ENCODE results near the gene SCYL1. TPM values are rescaled to one million over a fixed set of nuclear protein-coding genes. Genes with fewer than 3 reads are reported as not detected.

Gene SCYL1
- total RNA-seq, 1 donor = 109 TPM

- H3K27me3 ChIP-seq (ENCODE audit: insufficient read depth, low read length) = no peaks in the 10 kb centered on the region
These were observed 13.5 kb downstream of the SCYL1 start for GRCh38 chr11:65538232-65538914.

GRCh38 chr11:65538915-65539743, 14.2 kb downstream of the SCYL1 start:
- no peak overlapping the region for H3K4me2 ChIP-seq (ENCODE audit: insufficient read depth, low read length)
- peaks cover 65% of the 10 kb centered on the region for H3K36me3 ChIP-seq (ENCODE audit: insufficient read depth, low read length)

More at GRCh38 chr11:65538232-65538914, 13.5 kb downstream of the SCYL1 start:
- peaks cover 63% of the 10 kb centered on the region for H3K36me3 ChIP-seq (ENCODE audit: insufficient read depth, low read length)
- H3K4me2 ChIP-seq (ENCODE audit: insufficient read depth, low read length) = no peak overlapping the region
- H3K4me3 ChIP-seq (ENCODE audit: insufficient read depth, low read length) = no peak overlapping the region
- no peak overlapping the region for H3K27ac ChIP-seq (ENCODE audit: low read depth, low read length)
- H2AFZ ChIP-seq (ENCODE audit: low read length) = no peak overlapping the region
- peaks cover 9% of the 10 kb centered on the region for H3K4me1 ChIP-seq (ENCODE audit: insufficient read depth, low read length)
- H4K20me1 ChIP-seq (ENCODE audit: insufficient read depth, low read length) = peaks cover 29% of the 10 kb centered on the region
- H3K79me2 ChIP-seq (ENCODE audit: insufficient read depth, low read length) = no peaks in the 10 kb centered on the region
- TF ChIP-seq CTCF (IDR thresholded peaks at IDR 0.05; ENCODE audit: extremely low read depth, low read depth, low read length) = no peak
- DNase-seq (ENCODE audit: insufficient read length, low spot score, missing footprints) = peak; percentile 90
- H3K9me3 ChIP-seq (ENCODE audit: low read depth, low read length) = no peaks in the 10 kb centered on the region

GRCh38 chr11:65539744-65540289, 14.9 kb downstream of the SCYL1 start:
- H4K20me1 ChIP-seq (ENCODE audit: insufficient read depth, low read length) = peaks cover 22% of the 10 kb centered on the region
- H3K4me2 ChIP-seq (ENCODE audit: insufficient read depth, low read length) = peak overlapping the region; percentile 74
- no peak overlapping the region for H3K27ac ChIP-seq (ENCODE audit: low read depth, low read length)
- H3K79me2 ChIP-seq (ENCODE audit: insufficient read depth, low read length) = no peaks in the 10 kb centered on the region
- H3K36me3 ChIP-seq (ENCODE audit: insufficient read depth, low read length) = peaks cover 65% of the 10 kb centered on the region
- no peaks in the 10 kb centered on the region for H3K9me3 ChIP-seq (ENCODE audit: low read depth, low read length)
- H3K4me1 ChIP-seq (ENCODE audit: insufficient read depth, low read length) = peaks cover 9% of the 10 kb centered on the region
- H2AFZ ChIP-seq (ENCODE audit: low read length) = no peak overlapping the region
- no peak for DNase-seq (ENCODE audit: insufficient read length, low spot score, missing footprints)
- TF ChIP-seq CTCF (IDR thresholded peaks at IDR 0.05; ENCODE audit: extremely low read depth, low read depth, low read length) = no peak
- peak overlapping the region; percentile 66 for H3K4me3 ChIP-seq (ENCODE audit: insufficient read depth, low read length)
- no peaks in the 10 kb centered on the region for H3K27me3 ChIP-seq (ENCODE audit: insufficient read depth, low read length)

More at GRCh38 chr11:65538915-65539743, 14.2 kb downstream of the SCYL1 start:
- H4K20me1 ChIP-seq (ENCODE audit: insufficient read depth, low read length) = peaks cover 28% of the 10 kb centered on the region
- H3K4me3 ChIP-seq (ENCODE audit: insufficient read depth, low read length) = no peak overlapping the region
- no peaks in the 10 kb centered on the region for H3K79me2 ChIP-seq (ENCODE audit: insufficient read depth, low read length)
- H3K9me3 ChIP-seq (ENCODE audit: low read depth, low read length) = no peaks in the 10 kb centered on the region
- peak; percentile 90 for DNase-seq (ENCODE audit: insufficient read length, low spot score, missing footprints)
- H2AFZ ChIP-seq (ENCODE audit: low read length) = no peak overlapping the region
- no peak overlapping the region for H3K27ac ChIP-seq (ENCODE audit: low read depth, low read length)
- no peak for TF ChIP-seq CTCF (IDR thresholded peaks at IDR 0.05; ENCODE audit: extremely low read depth, low read depth, low read length)
- no peaks in the 10 kb centered on the region for H3K27me3 ChIP-seq (ENCODE audit: insufficient read depth, low read length)
- peaks cover 9% of the 10 kb centered on the region for H3K4me1 ChIP-seq (ENCODE audit: insufficient read depth, low read length)

Measured in osteoblast (primary cell).